HFFc6 (cell line): ENCODE data around the gene SCYGR6. TPM values are rescaled to one million over a fixed set of nuclear protein-coding genes. Genes with fewer than 3 reads are reported as not detected.

ENCODE experiments used
- DNase-seq: peaks from one replicate; pipeline ENCODE4 v3.0.0-alpha.2; 2018
- H3K27ac Mint-ChIP-seq: 2 replicates; pipeline ENCODE4 v1.8.0; 2020; ENCODE audit warnings: mild to moderate bottlenecking, mixed read lengths
- H3K27me3 Mint-ChIP-seq: 2 replicates; pipeline ENCODE4 v1.8.0; 2021; ENCODE audit warnings: mild to moderate bottlenecking, moderate library complexity, mixed read lengths; ENCODE audit not compliant: insufficient read depth
- H3K36me3 Mint-ChIP-seq: 2 replicates; pipeline ENCODE4 v1.8.0; 2021; ENCODE audit warnings: low read depth, mixed read lengths
- H3K4me1 Mint-ChIP-seq: 2 replicates; pipeline ENCODE4 v1.8.0; 2020; ENCODE audit warnings: low read depth, mixed read lengths
- H3K4me3 Mint-ChIP-seq: 2 replicates; pipeline ENCODE4 v1.8.0; 2020; ENCODE audit warnings: mild to moderate bottlenecking, moderate library complexity, mixed read lengths
- H3K9me3 Mint-ChIP-seq: 2 replicates; pipeline ENCODE4 v1.8.0; 2020; ENCODE audit warnings: mild to moderate bottlenecking, mixed read lengths
- total RNA-seq, 6 experiments: library from RNA; stranded (reverse); fragmentation: NEBNext Ultra II Directional; extraction: Animal tissue kit (Norgen Biotek cat#: 25700); gene quantifications; 2 replicates in 1 of 6; 3 replicates in 5 of 6; pipeline ENCODE4 v1.2.3, GENCODE V29; 2021
- TF ChIP-seq, protein P1 (sequence below): fragments of 200-600 bp; sonication (generic); IDR thresholded peaks from 2 replicates; pipeline ENCODE4 v1.5.0; 2021; ENCODE audit warnings: antibody characterized with exemption, mild to moderate bottlenecking

SCYGR6 gene
- total RNA-seq, 6 experiments from 2014 or later, result not detected

DNA sequence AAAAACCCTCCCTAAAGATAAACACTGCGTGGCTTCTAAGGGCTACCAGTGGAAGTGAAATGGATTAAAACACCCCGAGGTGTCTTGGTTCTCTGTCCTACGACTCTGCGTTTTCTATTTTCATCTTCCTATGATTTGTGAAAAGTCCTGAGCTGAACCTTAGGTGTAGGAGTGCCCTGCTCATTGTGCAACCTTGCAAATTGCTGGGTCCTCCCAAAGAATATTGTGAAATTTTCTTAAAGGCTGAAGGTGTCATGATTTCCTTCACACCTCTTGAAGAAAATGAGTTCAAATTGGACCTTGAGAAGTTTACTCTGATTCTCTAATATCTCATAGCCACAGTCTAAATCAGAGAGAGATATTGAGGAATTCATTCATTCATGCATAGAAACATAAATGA, 4.9 kb downstream of the SCYGR6 start:
- Mint-ChIP-seq H3K27ac (no peak overlapping the region), H3K27me3 (peaks cover 20% of the 10 kb centered on the region), H3K36me3 (no peaks in the 10 kb centered on the region), H3K4me3 (no peak overlapping the region), H3K9me3 (no peaks in the 10 kb centered on the region), H3K4me1 (peaks cover 5% of the 10 kb centered on the region; the same call in 1 of the 2 replicates)
- DNase-seq, result no peak
- TF ChIP-seq, protein P1, sequence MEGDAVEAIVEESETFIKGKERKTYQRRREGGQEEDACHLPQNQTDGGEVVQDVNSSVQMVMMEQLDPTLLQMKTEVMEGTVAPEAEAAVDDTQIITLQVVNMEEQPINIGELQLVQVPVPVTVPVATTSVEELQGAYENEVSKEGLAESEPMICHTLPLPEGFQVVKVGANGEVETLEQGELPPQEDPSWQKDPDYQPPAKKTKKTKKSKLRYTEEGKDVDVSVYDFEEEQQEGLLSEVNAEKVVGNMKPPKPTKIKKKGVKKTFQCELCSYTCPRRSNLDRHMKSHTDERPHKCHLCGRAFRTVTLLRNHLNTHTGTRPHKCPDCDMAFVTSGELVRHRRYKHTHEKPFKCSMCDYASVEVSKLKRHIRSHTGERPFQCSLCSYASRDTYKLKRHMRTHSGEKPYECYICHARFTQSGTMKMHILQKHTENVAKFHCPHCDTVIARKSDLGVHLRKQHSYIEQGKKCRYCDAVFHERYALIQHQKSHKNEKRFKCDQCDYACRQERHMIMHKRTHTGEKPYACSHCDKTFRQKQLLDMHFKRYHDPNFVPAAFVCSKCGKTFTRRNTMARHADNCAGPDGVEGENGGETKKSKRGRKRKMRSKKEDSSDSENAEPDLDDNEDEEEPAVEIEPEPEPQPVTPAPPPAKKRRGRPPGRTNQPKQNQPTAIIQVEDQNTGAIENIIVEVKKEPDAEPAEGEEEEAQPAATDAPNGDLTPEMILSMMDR, result no peak

DNA sequence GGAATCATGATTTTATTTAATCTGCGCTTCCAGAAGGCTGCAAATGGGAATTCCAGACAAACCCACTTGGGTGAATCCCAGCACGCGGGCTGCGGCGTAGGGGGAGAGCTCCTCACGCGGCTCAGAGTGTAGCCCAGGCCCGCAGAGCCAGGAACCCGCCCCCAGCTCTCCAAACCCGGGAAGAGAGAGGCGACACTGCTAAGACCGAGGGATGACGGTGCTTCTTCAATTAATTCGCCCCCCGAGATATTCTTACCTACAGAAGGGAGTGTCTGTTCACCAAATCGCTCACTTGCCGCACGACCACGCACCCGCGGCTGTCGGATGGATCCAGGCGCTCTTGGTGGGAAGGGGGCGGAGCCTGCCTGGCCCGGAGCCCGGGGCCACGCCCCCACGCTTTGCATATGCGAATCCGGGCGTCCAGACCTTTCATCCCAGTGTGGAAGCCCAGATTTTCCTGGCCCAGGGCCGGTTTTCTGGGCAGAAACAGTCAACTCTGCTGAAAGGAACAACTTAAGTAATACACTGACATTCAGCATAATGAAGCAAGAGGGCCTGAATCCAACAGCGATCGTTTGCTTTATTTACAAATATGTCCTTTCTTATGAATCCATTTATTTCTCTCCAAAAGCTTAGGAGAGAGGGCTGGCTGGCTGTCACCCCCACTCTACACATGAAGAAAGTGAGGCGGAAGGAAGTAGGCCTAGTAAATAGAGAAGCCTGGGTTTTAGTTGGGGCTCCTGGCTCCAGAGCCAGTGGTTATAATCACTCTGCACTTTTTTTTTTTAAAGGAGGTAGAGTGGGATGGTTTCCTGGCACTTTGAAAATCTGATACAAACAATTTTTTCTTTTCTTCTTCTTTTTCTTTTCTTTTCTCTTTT, 6.6 kb downstream of the SCYGR6 start, which contains the start of gene SLC19A3:
TSS of gene SLC19A3 (minus strand) at position 342 of the 881 bp plus-strand sequence. CDS start 15,710 bp downstream, outside the sequence.
- DNase-seq, result no peak
- Mint-ChIP-seq H3K4me3 (peak within 1 kb of the TSS; percentile 79), H3K36me3 (no peaks in the 10 kb centered on the region), H3K9me3 (no peaks in the 10 kb centered on the region), H3K27ac (no peak within 1 kb of the TSS), H3K4me1 (peaks cover 5% of the 10 kb centered on the region; the same call in 1 of the 2 replicates), H3K27me3 (peaks cover 15% of the 10 kb centered on the region)
- TF ChIP-seq, protein P1, result no peak

DNA sequence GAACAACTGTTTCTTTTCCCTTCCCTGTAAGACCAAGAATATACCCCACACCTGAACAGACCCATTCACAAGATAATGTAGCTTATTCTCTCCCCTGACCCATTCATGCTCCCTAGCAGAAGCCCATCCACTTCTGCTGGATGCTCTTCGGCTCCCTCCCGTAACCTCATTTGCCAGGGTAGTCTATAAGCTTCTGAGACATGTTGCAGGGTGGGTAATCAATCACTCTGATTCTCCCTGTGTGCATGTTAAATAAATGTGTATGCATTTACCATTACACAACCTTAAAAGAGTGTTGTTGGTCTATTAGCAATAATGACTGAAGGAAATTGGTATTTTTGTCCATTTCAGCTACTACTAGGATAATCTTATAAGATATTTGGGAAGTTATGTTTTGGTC, 8.1 kb downstream of the SCYGR6 start:
- TF ChIP-seq, protein P1, result no peak
- no peak overlapping the region for H3K27ac Mint-ChIP-seq
- peaks cover 5% of the 10 kb centered on the region; the same call in 1 of the 2 replicates for H3K4me1 Mint-ChIP-seq
- H3K4me3 Mint-ChIP-seq, result no peak overlapping the region
- no peak for DNase-seq
- peaks cover 10% of the 10 kb centered on the region for H3K27me3 Mint-ChIP-seq
- no peaks in the 10 kb centered on the region for H3K36me3 Mint-ChIP-seq
- H3K9me3 Mint-ChIP-seq, result no peaks in the 10 kb centered on the region

DNA sequence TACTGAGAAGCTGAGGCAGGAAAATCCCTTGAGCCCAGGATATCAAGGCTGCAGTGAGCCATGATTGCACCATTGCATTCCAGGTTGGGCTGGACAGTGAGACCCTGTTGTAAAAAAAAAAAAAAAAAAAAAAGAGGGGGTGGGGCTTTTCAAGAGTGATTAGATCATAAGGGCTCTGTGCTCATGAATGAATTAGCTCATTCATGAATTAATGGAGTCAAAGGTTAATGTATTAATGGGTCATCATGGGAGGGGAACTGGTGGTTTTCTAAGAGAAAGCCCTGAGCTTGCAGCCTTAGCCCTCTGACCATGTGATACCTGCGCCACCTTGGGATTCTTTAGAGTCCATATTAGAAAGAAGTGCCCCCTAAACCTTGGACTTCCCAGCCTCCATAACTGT, 11.3 kb downstream of the SCYGR6 start:
- TF ChIP-seq, protein P1, result no peak
- no peak overlapping the region for H3K4me3 Mint-ChIP-seq
- H3K9me3 Mint-ChIP-seq, result no peaks in the 10 kb centered on the region
- DNase-seq, result no peak
- no peak overlapping the region for H3K27ac Mint-ChIP-seq
- H3K4me1 Mint-ChIP-seq, result peaks cover 5% of the 10 kb centered on the region; the same call in 1 of the 2 replicates
- H3K36me3 Mint-ChIP-seq, result no peaks in the 10 kb centered on the region
- H3K27me3 Mint-ChIP-seq, result peaks cover 21% of the 10 kb centered on the region

DNA sequence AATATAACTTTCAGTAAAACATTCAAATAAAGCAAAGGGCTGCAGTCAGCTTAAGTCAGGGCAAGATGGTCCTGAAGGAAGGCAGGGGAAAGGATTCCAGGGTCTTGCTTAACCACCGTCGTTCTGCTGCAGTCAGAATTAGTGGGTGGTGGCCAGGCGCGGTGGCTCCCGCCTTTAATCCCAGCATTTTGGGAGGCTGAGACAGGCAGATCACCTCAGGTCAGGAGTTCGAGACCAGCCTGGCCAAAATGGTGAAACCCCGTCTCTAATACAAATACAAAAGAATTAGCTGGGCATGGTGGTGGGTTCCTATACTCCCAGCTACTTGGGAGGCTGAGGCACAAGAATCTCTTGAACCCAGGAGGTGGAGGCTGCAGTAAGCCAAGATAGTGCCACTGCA, 13.6 kb downstream of the SCYGR6 start:
- TF ChIP-seq, protein P1, result no peak

More for the DNA sequence above, 13.6 kb downstream of the SCYGR6 start:
- H3K27ac Mint-ChIP-seq, result no peak overlapping the region
- DNase-seq, result no peak
- no peaks in the 10 kb centered on the region for H3K9me3 Mint-ChIP-seq
- no peaks in the 10 kb centered on the region for H3K36me3 Mint-ChIP-seq
- H3K4me1 Mint-ChIP-seq, result no peaks in the 10 kb centered on the region
- peaks cover 15% of the 10 kb centered on the region for H3K27me3 Mint-ChIP-seq
- no peak overlapping the region for H3K4me3 Mint-ChIP-seq
